A673 (cell line): ENCODE data around the gene MEF2A.

ENCODE experiments used
- EZH2 ChIP-seq: fragments of 200-600 bp; sonication (generic); IDR thresholded peaks from 2 replicates; pipeline ENCODE4 v1.6.1; 2017; ENCODE audit warnings: borderline replicate concordance, low read depth, mild to moderate bottlenecking, mixed read lengths, antibody characterized with exemption, low read length; ENCODE audit not compliant: poor library complexity, severe bottlenecking
- TF ChIP-seq, protein P1 (sequence below): fragments of 300-800, 200-600 bp; sonication (generic); conservative IDR thresholded peaks from 2 replicates; pipeline ENCODE4 v1.5.1; 2017; ENCODE audit warnings: low read depth, mild to moderate bottlenecking, antibody characterized with exemption, low read length, moderate library complexity, mixed read lengths

DNA sequence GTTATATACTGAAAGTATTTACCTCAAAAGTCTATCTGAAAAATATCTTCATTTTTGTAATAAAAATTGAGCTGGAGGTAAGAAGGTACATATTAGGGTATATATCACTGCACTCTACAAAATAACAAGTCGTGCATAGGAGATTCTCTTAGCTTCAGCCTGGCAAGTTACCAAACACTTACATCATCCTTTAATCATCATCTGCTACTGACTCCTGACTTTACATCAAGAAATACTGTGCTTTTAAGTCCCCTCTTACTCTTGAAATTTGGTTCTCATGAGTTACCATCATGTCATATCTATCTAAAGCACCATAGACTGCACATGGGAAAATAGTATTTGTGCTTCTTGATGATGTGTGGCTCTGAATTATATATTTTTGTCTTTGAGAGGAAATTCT lies 116.7 kb downstream of the MEF2A start:
- TF ChIP-seq, protein P1, sequence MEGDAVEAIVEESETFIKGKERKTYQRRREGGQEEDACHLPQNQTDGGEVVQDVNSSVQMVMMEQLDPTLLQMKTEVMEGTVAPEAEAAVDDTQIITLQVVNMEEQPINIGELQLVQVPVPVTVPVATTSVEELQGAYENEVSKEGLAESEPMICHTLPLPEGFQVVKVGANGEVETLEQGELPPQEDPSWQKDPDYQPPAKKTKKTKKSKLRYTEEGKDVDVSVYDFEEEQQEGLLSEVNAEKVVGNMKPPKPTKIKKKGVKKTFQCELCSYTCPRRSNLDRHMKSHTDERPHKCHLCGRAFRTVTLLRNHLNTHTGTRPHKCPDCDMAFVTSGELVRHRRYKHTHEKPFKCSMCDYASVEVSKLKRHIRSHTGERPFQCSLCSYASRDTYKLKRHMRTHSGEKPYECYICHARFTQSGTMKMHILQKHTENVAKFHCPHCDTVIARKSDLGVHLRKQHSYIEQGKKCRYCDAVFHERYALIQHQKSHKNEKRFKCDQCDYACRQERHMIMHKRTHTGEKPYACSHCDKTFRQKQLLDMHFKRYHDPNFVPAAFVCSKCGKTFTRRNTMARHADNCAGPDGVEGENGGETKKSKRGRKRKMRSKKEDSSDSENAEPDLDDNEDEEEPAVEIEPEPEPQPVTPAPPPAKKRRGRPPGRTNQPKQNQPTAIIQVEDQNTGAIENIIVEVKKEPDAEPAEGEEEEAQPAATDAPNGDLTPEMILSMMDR = no peak
- no peak for TF ChIP-seq EZH2
